Smooth muscle cell of the brain vasculature (primary cell): ENCODE results near the gene RAB15.
A peak's percentile ranks its signal among the peaks of the same experiment; 100 is the strongest.
"Not testable (repeated sequence)": the region's sequence is repeated elsewhere in the genome, so short reads cannot be mapped to it uniquely, and the experiment has no call there.

ENCODE experiments used
- DNase-seq: peaks from one replicate; pipeline ENCODE4 v3.0.0-alpha.2; 2012; ENCODE audit warnings: low read depth, low spot score

The RAB15 gene

GRCh38 chr14:64937821-64938193 lies 34.3 kb downstream of the RAB15 start:
- DNase-seq: no peak

- no peak for DNase-seq
Observed at GRCh38 chr14:64937171-64937820, 34.8 kb downstream of the RAB15 start.

- DNase-seq: no peak
Observed at GRCh38 chr14:64935508-64935907, 36.6 kb downstream of the RAB15 start.

- no peak for DNase-seq
Observed at GRCh38 chr14:64934338-64934929, 37.7 kb downstream of the RAB15 start.

GRCh38 chr14:64932231-64932630 lies 39.9 kb downstream of the RAB15 start:
- DNase-seq: no peak

- no peak for DNase-seq
Observed at GRCh38 chr14:64931123-64931522, 41.0 kb downstream of the RAB15 start.

GRCh38 chr14:64930085-64930843 lies 41.9 kb downstream of the RAB15 start:
- no peak for DNase-seq

GRCh38 chr14:64929014-64929359 lies 43.1 kb downstream of the RAB15 start:
- DNase-seq: no peak

GRCh38 chr14:64928239-64929013 lies 43.7 kb downstream of the RAB15 start:
- no peak for DNase-seq

GRCh38 chr14:64927031-64927430 lies 45.1 kb downstream of the RAB15 start:
- DNase-seq: no peak

GRCh38 chr14:64926398-64926995 lies 45.6 kb downstream of the RAB15 start:
- no peak for DNase-seq

- no peak for DNase-seq
Observed at GRCh38 chr14:64923015-64923414, 49.1 kb downstream of the RAB15 start.

GRCh38 chr14:64920465-64920864 lies 51.7 kb downstream of the RAB15 start:
- no peak for DNase-seq

- no peak for DNase-seq
Observed at GRCh38 chr14:64919618-64920017, 52.5 kb downstream of the RAB15 start.

- no peak for DNase-seq
Observed at GRCh38 chr14:64919215-64919614, 52.9 kb downstream of the RAB15 start.

GRCh38 chr14:64918216-64918615 lies 53.9 kb downstream of the RAB15 start:
- DNase-seq: no peak

GRCh38 chr14:64915797-64916196 lies 56.3 kb downstream of the RAB15 start:
- DNase-seq: no peak

- DNase-seq: no peak
Observed at GRCh38 chr14:64915029-64915424, 57.1 kb downstream of the RAB15 start.

GRCh38 chr14:64914237-64915028 lies 57.7 kb downstream of the RAB15 start, which contains the start of gene CHURC1:
Gene CHURC1 (plus strand): TSS chr14:64914455. CDS start chr14:64914496, 41 bp downstream.
- peak; percentile 91 for DNase-seq

GRCh38 chr14:64913477-64913876 lies 58.7 kb downstream of the RAB15 start:
- DNase-seq: not testable (repeated sequence)

GRCh38 chr14:64912261-64912660 lies 59.9 kb downstream of the RAB15 start:
- DNase-seq: no peak
